ENCODE measurements around the gene ANKMY1. TPM values are rescaled to one million over a fixed set of nuclear protein-coding genes. Genes with fewer than 3 reads are reported as not detected.

ANKMY1 gene, protein sequence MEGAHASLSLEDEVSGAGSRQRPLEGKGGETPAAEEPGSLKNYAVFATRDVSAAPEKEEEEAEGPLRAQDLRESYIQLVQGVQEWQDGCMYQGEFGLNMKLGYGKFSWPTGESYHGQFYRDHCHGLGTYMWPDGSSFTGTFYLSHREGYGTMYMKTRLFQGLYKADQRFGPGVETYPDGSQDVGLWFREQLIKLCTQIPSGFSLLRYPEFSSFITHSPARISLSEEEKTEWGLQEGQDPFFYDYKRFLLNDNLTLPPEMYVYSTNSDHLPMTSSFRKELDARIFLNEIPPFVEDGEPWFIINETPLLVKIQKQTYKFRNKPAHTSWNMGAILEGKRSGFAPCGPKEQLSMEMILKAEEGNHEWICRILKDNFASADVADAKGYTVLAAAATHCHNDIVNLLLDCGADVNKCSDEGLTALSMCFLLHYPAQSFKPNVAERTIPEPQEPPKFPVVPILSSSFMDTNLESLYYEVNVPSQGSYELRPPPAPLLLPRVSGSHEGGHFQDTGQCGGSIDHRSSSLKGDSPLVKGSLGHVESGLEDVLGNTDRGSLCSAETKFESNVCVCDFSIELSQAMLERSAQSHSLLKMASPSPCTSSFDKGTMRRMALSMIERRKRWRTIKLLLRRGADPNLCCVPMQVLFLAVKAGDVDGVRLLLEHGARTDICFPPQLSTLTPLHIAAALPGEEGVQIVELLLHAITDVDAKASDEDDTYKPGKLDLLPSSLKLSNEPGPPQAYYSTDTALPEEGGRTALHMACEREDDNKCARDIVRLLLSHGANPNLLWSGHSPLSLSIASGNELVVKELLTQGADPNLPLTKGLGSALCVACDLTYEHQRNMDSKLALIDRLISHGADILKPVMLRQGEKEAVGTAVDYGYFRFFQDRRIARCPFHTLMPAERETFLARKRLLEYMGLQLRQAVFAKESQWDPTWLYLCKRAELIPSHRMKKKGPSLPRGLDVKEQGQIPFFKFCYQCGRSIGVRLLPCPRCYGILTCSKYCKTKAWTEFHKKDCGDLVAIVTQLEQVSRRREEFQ
- 13.9 TPM for total RNA-seq

DNA sequence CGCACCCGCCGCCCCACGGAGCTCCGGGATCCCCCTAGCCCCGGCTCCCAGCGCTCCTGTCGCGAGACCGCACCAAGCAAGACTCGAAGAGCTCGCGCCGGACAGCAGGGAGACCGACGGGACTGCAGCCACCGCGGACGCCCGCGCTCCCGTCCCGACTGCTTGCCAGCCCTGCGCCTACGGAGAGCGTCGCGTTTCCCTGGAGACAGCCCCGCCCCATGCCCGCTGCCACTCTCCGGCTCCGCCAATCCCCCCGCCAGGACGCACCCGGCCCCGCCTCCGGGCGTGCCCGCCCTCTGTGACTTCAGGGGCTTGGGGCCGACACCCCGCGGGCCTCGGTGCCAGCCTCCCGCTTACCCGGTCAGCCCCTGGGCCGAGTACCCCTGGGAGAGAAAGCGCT, at the start of gene ANKMY1:
Gene ANKMY1, minus strand, starts transcription at position 181 of the 400 bp plus-strand sequence. CDS start 653 bp downstream, outside the sequence.

DNA sequence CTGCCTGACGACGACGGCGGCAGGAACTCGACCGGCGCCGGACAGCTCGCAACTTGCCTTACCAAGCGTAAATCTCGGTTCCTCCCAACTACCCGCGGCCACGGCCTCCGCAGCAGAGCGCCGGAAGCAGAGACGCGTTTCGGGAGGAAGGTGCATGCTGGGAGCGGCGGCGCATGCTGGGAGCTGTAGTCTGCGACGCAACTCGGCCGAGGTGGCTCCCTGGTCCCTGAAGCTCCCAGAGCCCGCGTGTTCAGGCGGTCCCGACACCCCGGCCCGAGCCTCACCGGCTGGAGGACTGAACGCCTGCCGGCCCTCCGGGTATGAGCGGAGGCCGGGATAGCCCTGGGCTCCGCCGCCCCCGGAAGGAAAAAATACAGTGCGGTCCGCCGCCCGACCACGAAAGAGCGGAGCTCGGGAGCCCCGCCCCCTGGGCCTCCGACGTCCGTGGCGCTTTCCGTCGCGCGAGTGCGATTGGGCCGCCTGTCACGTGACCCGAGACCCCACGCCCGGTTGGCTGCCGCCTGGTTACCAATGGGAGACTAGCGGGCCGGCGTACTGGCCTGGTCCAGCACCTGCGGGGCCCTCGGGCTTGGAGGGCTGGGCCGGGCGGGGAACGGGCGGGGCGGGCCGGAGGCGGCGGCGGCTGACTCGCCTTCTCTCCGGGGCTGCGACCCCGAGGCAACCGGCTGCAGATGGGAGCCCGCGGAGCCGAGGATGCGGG, 28.6 kb upstream of the ANKMY1 start, which contains the start of gene CAPN10:
Gene CAPN10, plus strand, starts transcription at position 537 of the 721 bp plus-strand sequence. Its CDS starts 178 bp downstream, at position 715.

DNA sequence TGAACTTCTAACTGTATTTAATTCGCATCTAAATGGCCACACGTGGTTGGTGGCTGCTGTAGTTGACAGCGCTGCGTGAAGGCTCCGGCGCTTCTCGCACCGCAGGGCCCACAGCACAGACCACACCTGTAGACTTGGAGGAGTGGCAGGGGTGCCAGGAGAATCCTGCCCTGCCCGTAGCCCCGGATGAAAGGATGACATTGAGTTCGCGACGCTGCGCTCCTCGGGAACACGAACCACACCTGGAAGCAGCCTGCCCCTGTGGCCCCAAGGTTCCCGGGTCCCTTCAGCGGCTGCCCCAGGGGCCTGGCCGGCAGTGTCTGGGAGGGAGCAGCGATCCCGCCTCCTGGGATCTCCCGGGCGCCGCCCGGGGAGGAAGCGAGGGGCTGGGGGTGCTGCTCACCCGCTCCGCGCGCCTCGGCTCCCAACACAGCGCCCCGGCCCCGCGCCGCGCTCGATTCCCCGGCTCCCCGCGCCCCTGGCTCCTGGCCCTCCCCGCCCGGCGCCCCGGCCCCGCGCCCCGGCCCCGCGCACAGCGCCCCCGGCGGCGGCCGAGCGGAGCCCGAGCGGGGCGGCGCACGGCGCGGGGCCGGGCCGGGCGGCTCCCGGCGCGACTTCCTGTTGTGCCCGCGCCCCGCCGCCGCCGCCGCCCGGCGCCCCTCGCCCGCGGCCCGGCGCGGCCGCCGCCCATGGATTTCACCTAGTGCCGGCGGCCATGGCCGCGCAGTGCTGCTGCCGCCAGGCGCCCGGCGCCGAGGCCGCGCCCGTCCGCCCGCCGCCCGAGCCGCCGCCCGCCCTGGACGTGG, 10.3 kb upstream of the ANKMY1 start, which contains the start of gene RNPEPL1:
Gene RNPEPL1, plus strand, starts transcription at position 613 of the 806 bp plus-strand sequence. Its CDS starts 103 bp downstream, at position 716.

DNA sequence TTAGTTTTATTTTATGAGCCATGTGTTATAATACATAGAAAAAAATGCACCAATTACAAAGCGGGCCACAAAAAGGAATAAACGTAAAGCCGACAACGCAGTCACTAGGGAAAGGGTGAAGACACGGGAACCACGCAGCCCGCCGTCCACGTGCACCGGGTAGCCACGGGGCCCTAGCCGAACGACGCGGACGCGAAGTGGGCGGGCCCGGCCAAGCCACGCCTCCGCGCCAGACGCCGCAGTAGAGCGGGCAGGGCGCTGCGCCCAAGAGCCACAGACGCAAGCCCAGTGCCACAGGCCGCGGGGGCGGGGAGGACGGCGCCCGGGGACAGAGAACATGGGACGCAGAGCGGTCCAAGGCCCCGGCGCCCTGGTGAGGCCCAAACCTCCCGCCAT, 2.3 kb upstream of the ANKMY1 start, which contains the start of gene DUSP28:
Gene DUSP28, plus strand, starts transcription at position 274 of the 396 bp plus-strand sequence. CDS start 328 bp downstream, outside the sequence.

DNA sequence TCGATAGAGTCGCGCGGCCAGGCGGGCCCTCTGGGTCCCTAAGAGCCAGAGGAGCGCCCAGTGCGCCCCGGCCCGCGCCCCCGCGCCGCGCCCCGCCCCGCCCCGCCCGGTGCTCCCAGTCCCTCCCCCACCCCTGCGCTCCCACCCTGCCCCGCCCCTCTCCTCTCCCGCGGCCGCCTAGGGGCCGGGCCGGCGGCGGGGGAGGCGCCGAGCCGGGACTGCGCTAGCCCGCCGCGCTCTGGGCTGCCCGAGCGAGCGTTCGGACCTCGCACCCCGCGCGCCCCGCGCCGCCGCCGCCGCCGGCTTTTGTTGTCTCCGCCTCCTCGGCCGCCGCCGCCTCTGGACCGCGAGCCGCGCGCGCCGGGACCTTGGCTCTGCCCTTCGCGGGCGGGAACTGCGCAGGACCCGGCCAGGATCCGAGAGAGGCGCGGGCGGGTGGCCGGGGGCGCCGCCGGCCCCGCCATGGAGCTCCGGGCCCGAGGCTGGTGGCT, 122.3 kb downstream of the ANKMY1 start, which contains the start of gene GPC1:
Gene GPC1, plus strand, starts transcription at position 207 of the 491 bp plus-strand sequence. Its CDS starts 256 bp downstream, at position 463.

Small RNA genes within 50 kb of the gene (small RNA-seq; reads per million reads assigned to genes)
- 32.6 reads per million, percentile 96 among the genes with 10 or more reads in this experiment for gene MIR149 (ENCODE audit: low replicate concordance)

Other genes with a start within 250 kb of the ANKMY1 start
- 42.0 TPM for gene GPC1, start 122.3 kb downstream of the ANKMY1 start, total RNA-seq
- 7.0 TPM for gene DUSP28, start 2.4 kb upstream of the ANKMY1 start, total RNA-seq
- gene RNPEPL1, start 10.5 kb upstream of the ANKMY1 start, total RNA-seq: 22.2 TPM
- gene CAPN10, start 28.7 kb upstream of the ANKMY1 start, total RNA-seq: 28.1 TPM
- 2.5 TPM for gene GPR35, start 67.5 kb upstream of the ANKMY1 start, total RNA-seq
- gene AQP12B, start 124.9 kb upstream of the ANKMY1 start, total RNA-seq: 0.58 TPM
- gene AQP12A, start 133.9 kb upstream of the ANKMY1 start, total RNA-seq: not detected